Mononuclear cell (primary cell): Measurements from ENCODE around the gene RSPO3. TPM values are rescaled to one million over a fixed set of nuclear protein-coding genes. Genes with fewer than 3 reads are reported as not detected.
"Not testable (repeated sequence)": the region's sequence is repeated elsewhere in the genome, so short reads cannot be mapped to it uniquely, and the experiment has no call there.

ENCODE experiments used
- H3K27me3 ChIP-seq: 2 replicates; pipeline ENCODE4 v1.6.0; 2011; ENCODE audit warnings: low read length, control low read depth; ENCODE audit not compliant: insufficient read depth
- H3K4me1 ChIP-seq: 2 replicates; pipeline ENCODE4 v1.5.1; 2011; ENCODE audit warnings: mild to moderate bottlenecking, low read length, control low read depth; ENCODE audit not compliant: insufficient read depth
- H3K4me3 ChIP-seq: 2 replicates; pipeline ENCODE4 v1.5.1; 2011; ENCODE audit warnings: mild to moderate bottlenecking, low read length, moderate library complexity
- H3K9me3 ChIP-seq: 2 replicates; pipeline ENCODE4 v1.5.1; 2011; ENCODE audit warnings: low read depth, mild to moderate bottlenecking, control low read depth, low read length
- total RNA-seq: library from RNA; depleted of rRNA; stranded (reverse); fragments of >200 nt; gene quantifications from one replicate; pipeline ENCODE4 v1.2.3, GENCODE V29; 2012

The RSPO3 gene
- total RNA-seq, 1 donor: not detected

DNA sequence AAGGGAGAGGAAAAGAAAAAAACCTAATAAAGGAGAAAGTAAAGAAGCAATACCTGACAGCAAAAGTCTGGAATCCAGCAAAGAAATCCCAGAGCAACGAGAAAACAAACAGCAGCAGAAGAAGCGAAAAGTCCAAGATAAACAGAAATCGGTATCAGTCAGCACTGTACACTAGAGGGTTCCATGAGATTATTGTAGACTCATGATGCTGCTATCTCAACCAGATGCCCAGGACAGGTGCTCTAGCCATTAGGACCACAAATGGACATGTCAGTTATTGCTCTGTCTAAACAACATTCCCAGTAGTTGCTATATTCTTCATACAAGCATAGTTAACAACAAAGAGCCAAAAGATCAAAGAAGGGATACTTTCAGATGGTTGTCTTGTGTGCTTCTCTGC, 77.4 kb downstream of the RSPO3 start:
- Histone ChIP-seq H3K4me1 (peaks cover 51% of the 10 kb centered on the region), H3K27me3 (no peaks in the 10 kb centered on the region), H3K9me3 (no peaks in the 10 kb centered on the region), H3K4me3 (no peak overlapping the region)

DNA sequence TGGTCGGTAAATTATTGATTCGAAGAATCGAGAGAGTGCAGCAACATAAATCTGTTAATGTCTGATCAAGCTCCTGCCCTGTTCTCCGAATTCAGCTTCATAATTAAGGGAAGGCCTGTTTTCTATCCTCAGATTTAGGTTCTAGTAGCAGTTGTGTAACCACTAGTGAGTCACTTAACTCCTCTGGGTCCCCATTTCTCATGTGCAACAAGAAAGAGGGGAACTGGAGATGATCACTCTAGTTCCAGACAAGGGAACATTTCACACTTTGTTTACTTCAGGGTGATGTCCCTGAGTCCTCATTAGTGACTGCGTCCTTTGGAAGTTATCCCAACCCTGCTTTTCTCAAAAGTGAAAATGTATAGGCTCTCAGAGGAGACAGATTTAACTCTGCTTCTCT, 80.1 kb downstream of the RSPO3 start:
- no peaks in the 10 kb centered on the region for H3K27me3 ChIP-seq

DNA sequence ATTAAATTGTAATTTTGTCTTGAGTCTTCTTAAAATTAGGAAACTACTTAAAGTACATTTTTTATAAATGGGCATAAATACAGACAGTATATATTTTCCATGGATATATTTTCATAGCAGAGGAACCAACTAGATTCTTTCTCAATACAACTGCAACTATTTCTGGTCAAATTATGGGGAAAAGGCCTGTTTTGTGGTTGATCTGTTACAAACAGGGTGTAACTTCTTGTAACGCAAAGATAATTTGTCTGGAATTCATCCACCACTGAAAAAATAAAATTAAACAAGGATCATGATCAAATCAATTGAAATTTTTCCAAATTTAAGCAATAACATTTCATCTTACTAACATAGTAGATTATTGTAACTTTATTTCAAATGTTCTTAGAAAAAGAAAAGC, 81.0 kb downstream of the RSPO3 start:
- H3K4me1 ChIP-seq: peaks cover 36% of the 10 kb centered on the region

More for the DNA sequence above, 80.1 kb downstream of the RSPO3 start:
- H3K4me1 ChIP-seq: peaks cover 34% of the 10 kb centered on the region
- H3K4me3 ChIP-seq: no peak overlapping the region
- H3K9me3 ChIP-seq: no peaks in the 10 kb centered on the region

GRCh38 chr6:127200114-127200513, 81.6 kb downstream of the RSPO3 start:
- H3K4me1 ChIP-seq: peaks cover 42% of the 10 kb centered on the region

More for the DNA sequence above, 81.0 kb downstream of the RSPO3 start:
- Histone ChIP-seq H3K9me3 (no peaks in the 10 kb centered on the region), H3K4me3 (no peak overlapping the region), H3K27me3 (no peaks in the 10 kb centered on the region)

DNA sequence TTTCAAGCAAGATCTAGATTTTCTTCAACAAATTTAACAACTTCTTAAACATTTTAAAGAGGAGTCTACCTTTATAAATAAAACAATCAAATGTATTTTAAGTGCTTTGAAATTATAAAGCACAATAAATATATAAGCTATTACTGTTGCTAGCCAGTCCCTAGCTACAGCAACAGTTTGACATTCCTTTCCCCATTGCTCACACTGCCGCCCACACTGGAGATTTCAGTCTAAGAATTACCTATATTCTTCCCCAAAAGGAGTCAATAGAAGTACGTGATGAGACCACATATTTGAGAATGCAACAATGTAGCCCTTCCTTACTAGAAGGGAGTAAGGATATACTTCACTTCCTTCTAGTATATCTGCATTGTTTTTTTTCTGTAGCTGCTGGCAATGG, 82.8 kb downstream of the RSPO3 start:
- no peak overlapping the region for H3K4me3 ChIP-seq
- peaks cover 43% of the 10 kb centered on the region for H3K4me1 ChIP-seq
- H3K9me3 ChIP-seq: no peaks in the 10 kb centered on the region
- no peaks in the 10 kb centered on the region for H3K27me3 ChIP-seq

More at GRCh38 chr6:127200114-127200513, 81.6 kb downstream of the RSPO3 start:
- Histone ChIP-seq H3K9me3 (no peaks in the 10 kb centered on the region), H3K27me3 (no peaks in the 10 kb centered on the region), H3K4me3 (no peak overlapping the region)

DNA sequence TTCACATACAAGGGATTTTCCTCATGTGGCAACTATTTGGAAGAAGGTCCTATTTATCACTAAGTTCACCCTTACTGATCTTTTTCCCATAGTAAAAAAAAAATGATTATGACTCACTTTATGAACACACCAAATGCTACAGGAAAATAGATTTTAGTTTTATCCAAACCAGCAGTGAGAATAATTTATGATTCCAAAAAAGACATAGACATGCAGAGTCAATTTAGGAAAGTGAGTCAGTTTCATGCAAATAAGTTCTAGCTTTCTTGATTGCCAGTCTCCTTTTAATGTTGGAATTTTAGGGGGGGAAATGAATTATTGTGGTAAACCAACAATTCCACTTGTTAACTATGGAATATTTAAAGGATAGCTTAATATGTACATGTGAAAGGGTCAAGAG, 84.2 kb downstream of the RSPO3 start:
- H3K27me3 ChIP-seq: peaks cover 3% of the 10 kb centered on the region
- no peak overlapping the region for H3K4me3 ChIP-seq
- H3K4me1 ChIP-seq: peaks cover 38% of the 10 kb centered on the region
- H3K9me3 ChIP-seq: no peaks in the 10 kb centered on the region

- Histone ChIP-seq H3K4me3 (no peak overlapping the region), H3K4me1 (peaks cover 24% of the 10 kb centered on the region), H3K27me3 (peaks cover 3% of the 10 kb centered on the region), H3K9me3 (no peaks in the 10 kb centered on the region)
Measured at GRCh38 chr6:127204281-127204680, 85.8 kb downstream of the RSPO3 start.

DNA sequence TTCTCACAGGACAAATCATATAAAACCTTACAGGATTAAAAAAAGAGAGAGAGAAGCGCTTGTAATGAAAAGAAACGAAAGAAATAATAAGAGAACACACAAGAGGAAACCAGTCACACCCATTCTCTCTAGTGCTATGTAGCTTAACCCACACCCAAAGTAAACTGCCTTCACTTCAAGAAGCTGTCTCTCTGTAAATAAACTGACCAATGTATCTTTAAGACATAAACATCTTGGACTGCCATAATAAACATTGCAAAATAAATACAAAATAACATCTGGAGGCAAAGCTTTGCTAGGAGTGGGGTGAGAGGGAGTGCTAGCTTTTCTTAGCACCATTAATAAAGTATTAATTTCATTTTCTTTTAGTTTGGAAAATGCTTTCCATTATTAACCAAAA, 86.6 kb downstream of the RSPO3 start:
- Histone ChIP-seq H3K9me3 (no peaks in the 10 kb centered on the region), H3K4me3 (no peak overlapping the region), H3K4me1 (peaks cover 18% of the 10 kb centered on the region), H3K27me3 (peaks cover 3% of the 10 kb centered on the region)

GRCh38 chr6:127206531-127207095, 88.1 kb downstream of the RSPO3 start:
- Histone ChIP-seq H3K4me3 (no peak overlapping the region), H3K4me1 (peaks cover 13% of the 10 kb centered on the region), H3K9me3 (no peaks in the 10 kb centered on the region), H3K27me3 (peaks cover 3% of the 10 kb centered on the region)

DNA sequence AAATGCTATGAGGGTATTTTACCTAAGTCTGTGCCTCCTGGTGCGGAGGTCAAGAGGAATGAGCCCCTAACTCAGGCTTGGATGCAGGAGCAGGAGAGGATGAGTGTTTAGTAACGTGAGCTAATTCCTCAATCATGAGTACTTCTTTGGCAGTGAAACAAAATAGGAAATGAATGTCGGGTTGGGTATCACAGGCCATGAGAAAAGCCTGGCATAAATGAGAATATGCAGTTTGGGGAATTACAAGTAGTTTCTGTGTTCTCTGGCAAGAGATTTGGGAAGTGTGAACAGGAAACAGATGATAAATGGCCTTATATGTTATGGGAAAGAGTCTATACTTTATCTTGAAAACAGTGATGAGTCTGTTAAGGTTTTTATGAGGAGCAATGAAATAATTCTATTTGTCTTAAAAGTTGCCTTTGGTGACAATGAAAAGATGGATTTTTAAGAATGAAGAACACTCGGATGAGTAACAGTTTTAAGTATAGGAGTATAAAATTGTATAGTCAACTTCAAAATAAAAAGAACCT, 89.2 kb downstream of the RSPO3 start:
- H3K4me3 ChIP-seq: no peak overlapping the region
- no peaks in the 10 kb centered on the region for H3K9me3 ChIP-seq
- H3K27me3 ChIP-seq: peaks cover 3% of the 10 kb centered on the region
- H3K4me1 ChIP-seq: peaks cover 13% of the 10 kb centered on the region

- Histone ChIP-seq H3K4me3 (no peak overlapping the region), H3K9me3 (no peaks in the 10 kb centered on the region), H3K27me3 (peaks cover 3% of the 10 kb centered on the region), H3K4me1 (no peaks in the 10 kb centered on the region)
Measured at GRCh38 chr6:127210725-127211124, 92.3 kb downstream of the RSPO3 start.

DNA sequence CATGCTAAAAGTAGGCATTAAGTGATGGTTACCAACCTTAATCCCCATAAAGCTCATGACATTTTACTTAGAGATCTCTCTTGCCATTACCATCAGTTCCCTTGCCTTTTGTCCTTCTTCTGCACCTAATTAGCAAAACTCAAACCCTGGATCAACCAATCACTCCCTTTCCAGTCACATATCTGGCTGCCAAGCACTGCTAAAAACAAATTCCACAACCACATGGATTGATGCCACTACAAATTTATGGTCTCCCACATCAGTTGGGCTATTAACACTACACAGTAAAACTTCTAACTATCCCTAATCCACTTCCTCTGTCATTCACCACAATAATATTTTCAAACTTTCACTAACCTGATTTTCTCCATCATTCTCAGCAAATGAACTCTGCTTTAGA, 93.9 kb downstream of the RSPO3 start:
- no peak overlapping the region for H3K4me3 ChIP-seq
- H3K27me3 ChIP-seq: peaks cover 2% of the 10 kb centered on the region
- no peaks in the 10 kb centered on the region for H3K9me3 ChIP-seq
- no peaks in the 10 kb centered on the region for H3K4me1 ChIP-seq

- not testable (repeated sequence) for H3K27me3 ChIP-seq, H3K9me3 ChIP-seq, H3K4me3 ChIP-seq, H3K4me1 ChIP-seq
Measured at GRCh38 chr6:127214032-127214431, 95.6 kb downstream of the RSPO3 start.

DNA sequence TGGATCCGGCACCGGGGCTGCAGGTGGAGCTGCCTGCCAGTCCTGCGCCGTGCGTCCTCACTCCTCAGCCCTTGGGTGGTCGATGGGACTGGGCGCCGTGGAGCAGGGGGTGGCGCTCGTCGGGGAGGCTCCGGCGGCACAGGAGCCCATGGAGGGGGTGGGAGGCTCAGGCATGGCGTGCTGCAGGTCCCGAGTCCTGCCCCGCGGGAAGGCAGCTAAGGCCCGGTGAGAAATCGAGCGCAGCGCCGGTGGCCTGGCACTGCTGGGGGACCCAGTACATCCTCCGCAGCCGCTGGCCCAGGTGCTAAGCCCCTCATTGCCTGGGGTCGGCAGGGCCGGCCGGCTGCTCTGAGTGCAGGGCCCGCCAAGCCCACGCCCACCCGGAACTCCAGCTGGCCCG, 96.1 kb downstream of the RSPO3 start:
- H3K4me3 ChIP-seq, H3K27me3 ChIP-seq, H3K4me1 ChIP-seq, H3K9me3 ChIP-seq: not testable (repeated sequence)

DNA sequence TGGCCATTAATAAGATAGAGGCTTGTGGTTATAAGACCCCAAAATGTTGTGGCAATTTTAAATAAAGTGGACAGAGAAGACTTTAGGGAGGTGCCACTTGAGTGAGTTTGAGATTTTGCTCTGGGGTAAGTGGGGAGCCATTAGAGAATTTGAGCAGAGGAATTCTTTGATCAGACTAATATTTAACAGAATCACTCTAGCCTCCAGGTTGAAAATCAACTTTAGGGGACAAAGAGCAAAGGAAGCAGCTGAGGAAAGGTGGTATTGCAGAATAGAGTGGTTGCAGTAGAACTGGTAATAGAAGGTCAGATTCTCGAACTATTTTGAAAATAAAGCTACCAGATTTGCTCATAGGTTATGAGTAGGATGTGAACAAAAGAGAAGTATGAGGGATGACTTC, 97.5 kb downstream of the RSPO3 start:
- Histone ChIP-seq H3K4me1 (no peaks in the 10 kb centered on the region), H3K9me3 (no peaks in the 10 kb centered on the region), H3K4me3 (no peak overlapping the region), H3K27me3 (peaks cover 4% of the 10 kb centered on the region)
